HG03558 (cell line): ENCODE data around the gene PIGW.

Experiments
- ATAC-seq: cut with Tn5 transposase; IDR thresholded peaks from one replicate; pipeline ENCODE4 v1.9.1; 2021; ENCODE audit warnings: moderate number of reproducible peaks; ENCODE audit not compliant: unreplicated experiment; ENCODE audit errors: extremely low read depth

The PIGW gene

GRCh38 chr17:36544307-36545076, 9.7 kb downstream of the PIGW start, which contains the start of gene GGNBP2:
Gene GGNBP2 (plus strand): TSS chr17:36544919. CDS start chr17:36545725, 806 bp downstream.
- peak; percentile 29 for ATAC-seq

GRCh38 chr17:36545077-36545464, 10.3 kb downstream of the PIGW start:
- ATAC-seq = no peak

GRCh38 chr17:36545465-36546417, 11.0 kb downstream of the PIGW start:
- peak; percentile 25 for ATAC-seq

GRCh38 chr17:36546418-36547093, 11.8 kb downstream of the PIGW start:
- ATAC-seq = no peak

- ATAC-seq = no peak
Measured at GRCh38 chr17:36547776-36548175, 13.0 kb downstream of the PIGW start.

GRCh38 chr17:36550491-36551417, 16.0 kb downstream of the PIGW start:
- ATAC-seq = no peak

- no peak for ATAC-seq
Measured at GRCh38 chr17:36553459-36553858, 18.7 kb downstream of the PIGW start.

- ATAC-seq = no peak
Measured at GRCh38 chr17:36566081-36566480, 31.3 kb downstream of the PIGW start.

- no peak for ATAC-seq
Measured at GRCh38 chr17:36575028-36575427, 40.2 kb downstream of the PIGW start.

GRCh38 chr17:36576793-36577192, 42.0 kb downstream of the PIGW start:
- ATAC-seq = no peak

GRCh38 chr17:36578671-36579070, 43.9 kb downstream of the PIGW start:
- ATAC-seq = no peak

- no peak for ATAC-seq
Measured at GRCh38 chr17:36583787-36584186, 49.0 kb downstream of the PIGW start.

- no peak for ATAC-seq
Measured at GRCh38 chr17:36586138-36586537, 51.4 kb downstream of the PIGW start.
